Mesenchymal stem cell (in vitro differentiated cells and primary cell): ENCODE data around the gene ADIRF.
A peak's percentile ranks its signal among the peaks of the same experiment; 100 is the strongest.

Source experiments
- DNase-seq: peaks from one replicate; pipeline ENCODE4 v3.0.0-alpha.2; 2013
- H2AFZ ChIP-seq: one replicate; pipeline ENCODE4 v1.6.1; 2013; ENCODE audit warnings: low read depth, mild to moderate bottlenecking, control low read depth, inconsistent platforms, low read length, moderate library complexity
- H2AK5ac ChIP-seq: 2 replicates; pipeline ENCODE4 v1.6.1; 2013; ENCODE audit warnings: low read length, moderate library complexity, mild to moderate bottlenecking, inconsistent platforms; ENCODE audit not compliant: severe bottlenecking
- H2BK120ac ChIP-seq: one replicate; pipeline ENCODE4 v1.6.1; 2013; ENCODE audit warnings: low read depth, mild to moderate bottlenecking, inconsistent platforms, low read length, moderate library complexity
- H2BK12ac ChIP-seq, 2 experiments: one replicate each; pipeline ENCODE4 v1.6.1; 2013; ENCODE audit warnings: inconsistent platforms in 2 of 2, low read length in 2 of 2, mild to moderate bottlenecking in 2 of 2, moderate library complexity in 2 of 2, control low read depth in 1 of 2
- H2BK15ac ChIP-seq: one replicate; pipeline ENCODE4 v1.6.1; 2013; ENCODE audit warnings: mild to moderate bottlenecking, low read depth, inconsistent platforms; ENCODE audit not compliant: poor library complexity, severe bottlenecking
- H2BK5ac ChIP-seq: 2 replicates; pipeline ENCODE4 v1.6.1; 2013; ENCODE audit warnings: low read depth, mild to moderate bottlenecking, low read length, control low read depth, inconsistent platforms; ENCODE audit not compliant: poor library complexity, severe bottlenecking
- H3K14ac ChIP-seq, 2 experiments: one replicate each; pipeline ENCODE4 v1.6.1; 2013; ENCODE audit warnings: inconsistent platforms in 2 of 2, low read length in 2 of 2, control low read depth in 1 of 2, mild to moderate bottlenecking in 1 of 2, moderate library complexity in 1 of 2
- H3K18ac ChIP-seq, 2 experiments: one replicate each; pipeline ENCODE4 v1.6.1; 2013; ENCODE audit warnings: inconsistent platforms in 2 of 2, low read length in 2 of 2, control low read depth in 1 of 2, low read depth in 1 of 2, mild to moderate bottlenecking in 1 of 2
- H3K23ac ChIP-seq, 2 experiments: one replicate each; pipeline ENCODE4 v1.6.1; 2013; ENCODE audit warnings: inconsistent platforms in 2 of 2, low read length in 2 of 2, mild to moderate bottlenecking in 2 of 2, moderate library complexity in 2 of 2, control low read depth in 1 of 2
- H3K27ac ChIP-seq: 2 replicates; pipeline ENCODE4 v1.5.1; 2013; ENCODE audit warnings: mild to moderate bottlenecking, moderate library complexity, low read length, control low read depth, inconsistent platforms; ENCODE audit not compliant: poor library complexity, severe bottlenecking
- H3K27me3 ChIP-seq, 2 experiments: 2 replicates each; pipeline versions ENCODE4 v1.6.1 to v1.7.0; 2013; ENCODE audit warnings: low read length in 2 of 2, mild to moderate bottlenecking in 2 of 2, moderate library complexity in 2 of 2, control low read depth in 1 of 2, inconsistent platforms in 1 of 2; ENCODE audit not compliant: control insufficient read depth in 1 of 2, insufficient read depth in 1 of 2
- H3K36me3 ChIP-seq, 2 experiments: 2 replicates each; pipeline versions ENCODE4 v1.6.1 to v1.7.0; 2013; ENCODE audit warnings: low read length in 2 of 2, control low read depth in 1 of 2, inconsistent platforms in 1 of 2, low read depth in 1 of 2, mild to moderate bottlenecking in 1 of 2; ENCODE audit not compliant: insufficient read depth in 2 of 2, control insufficient read depth in 1 of 2
- H3K4ac ChIP-seq, 2 experiments: one replicate each; pipeline ENCODE4 v1.6.1; 2013; ENCODE audit warnings: inconsistent platforms in 2 of 2, low read length in 2 of 2, mild to moderate bottlenecking in 2 of 2, moderate library complexity in 2 of 2, control low read depth in 1 of 2, low read depth in 1 of 2
- H3K4me1 ChIP-seq: 2 replicates; pipeline ENCODE4 v1.6.1; 2013; ENCODE audit warnings: low read depth, low read length, control low read depth; ENCODE audit not compliant: control insufficient read depth, insufficient read depth
- H3K4me2 ChIP-seq: 2 replicates; pipeline ENCODE4 v1.6.1; 2013; ENCODE audit warnings: low read length, mild to moderate bottlenecking, inconsistent platforms; ENCODE audit not compliant: poor library complexity, severe bottlenecking
- H3K4me3 ChIP-seq, 2 experiments: 2 replicates each; pipeline versions ENCODE4 v1.5.1 to v1.7.0; 2013; ENCODE audit warnings: low read length in 2 of 2, mild to moderate bottlenecking in 2 of 2, control low read depth in 1 of 2, low read depth in 1 of 2; ENCODE audit not compliant: insufficient read depth in 1 of 2
- H3K79me1 ChIP-seq: replicated peaks from 2 replicates; pipeline ENCODE4 v1.6.1; 2013; ENCODE audit warnings: mild to moderate bottlenecking, control low read depth, low read length, inconsistent platforms; ENCODE audit not compliant: poor library complexity, severe bottlenecking
- H3K9ac ChIP-seq: 2 replicates; pipeline ENCODE4 v1.7.0; 2013; ENCODE audit warnings: mild to moderate bottlenecking, low read length, moderate library complexity
- H3K9me3 ChIP-seq: 2 replicates; pipeline ENCODE4 v1.7.0; 2013; ENCODE audit warnings: mild to moderate bottlenecking, low read length; ENCODE audit not compliant: control insufficient read depth
- H4K8ac ChIP-seq: one replicate; pipeline ENCODE4 v1.6.1; 2013; ENCODE audit warnings: inconsistent platforms, mild to moderate bottlenecking, low read length, moderate library complexity
- H4K91ac ChIP-seq: one replicate; pipeline ENCODE4 v1.6.1; 2013; ENCODE audit warnings: mild to moderate bottlenecking, low read length, inconsistent platforms
- WGBS: methylation state at CpG from one replicate; pipeline ENCODE4 v1.1.7; 2013; ENCODE audit warnings: mixed read lengths; 5-methylcytosine and 5-hydroxymethylcytosine counted together

Gene ADIRF

GRCh38 chr10:86962136-86962980, 5.9 kb upstream of the ADIRF start:
- H4K8ac ChIP-seq, result no peak overlapping the region

GRCh38 chr10:86962981-86963310, 5.3 kb upstream of the ADIRF start:
- Histone ChIP-seq H3K14ac (no peak overlapping the region), H3K18ac (peak overlapping the region in 1 of 2 experiments; percentile 11), H4K8ac (no peak overlapping the region), H4K91ac (peak overlapping the region; percentile 52), H3K36me3 (peaks cover 0 to 1% of the 10 kb centered on the region in 2 experiments), H3K23ac (no peak overlapping the region), H3K79me1 (no peaks in the 10 kb centered on the region), H3K4ac (no peak overlapping the region), H3K27ac (no peak overlapping the region), H2AK5ac (no peak overlapping the region), H3K27me3 (no peaks in the 10 kb centered on the region), H3K9me3 (no peaks in the 10 kb centered on the region), H2BK5ac (no peak overlapping the region), H3K9ac (no peak overlapping the region), H2BK12ac (no peak overlapping the region), H3K4me3 (no peak overlapping the region), H2BK15ac (no peak overlapping the region), H2BK120ac (no peak overlapping the region), H3K4me1 (peaks cover 31% of the 10 kb centered on the region), H2AFZ (no peak overlapping the region), H3K4me2 (no peak overlapping the region)
- no peak for DNase-seq
- WGBS, result 93% methylated on average over 7 of the region's 7 CpGs

More at GRCh38 chr10:86962136-86962980, 5.9 kb upstream of the ADIRF start:
- Histone ChIP-seq H4K91ac (peak overlapping the region; percentile 64), H2AK5ac (no peak overlapping the region), H2BK120ac (no peak overlapping the region), H3K9me3 (no peaks in the 10 kb centered on the region), H2BK15ac (peak overlapping the region; percentile 44), H2BK5ac (no peak overlapping the region), H3K4me3 (no peak overlapping the region), H2AFZ (no peak overlapping the region), H3K79me1 (no peaks in the 10 kb centered on the region), H3K27ac (no peak overlapping the region), H3K27me3 (no peaks in the 10 kb centered on the region), H3K9ac (no peak overlapping the region), H3K36me3 (no peaks in the 10 kb centered on the region), H3K4ac (no peak overlapping the region), H3K23ac (no peak overlapping the region), H3K18ac (peak overlapping the region in 1 of 2 experiments; percentile 13), H3K4me1 (peaks cover 31% of the 10 kb centered on the region), H3K4me2 (no peak overlapping the region), H2BK12ac (no peak overlapping the region), H3K14ac (no peak overlapping the region)
- WGBS, result 90% methylated on average over 6 of the region's 7 CpGs
- DNase-seq, result no peak

- peaks cover 31% of the 10 kb centered on the region for H3K4me1 ChIP-seq
- no peak overlapping the region for H3K9ac ChIP-seq
- H2AFZ ChIP-seq, result no peak overlapping the region
- H3K27me3 ChIP-seq, result no peaks in the 10 kb centered on the region
- 92% methylated on average over 12 of the region's 12 CpGs for WGBS
- H2BK12ac ChIP-seq, result no peak overlapping the region
- H3K27ac ChIP-seq, result no peak overlapping the region
- no peak overlapping the region for H2BK15ac ChIP-seq
- peaks cover 0 to 3% of the 10 kb centered on the region in 2 experiments for H3K36me3 ChIP-seq
- no peak overlapping the region for H2BK5ac ChIP-seq
- H2AK5ac ChIP-seq, result no peak overlapping the region
- H3K14ac ChIP-seq, result no peak overlapping the region
- no peak overlapping the region for H2BK120ac ChIP-seq
- H3K23ac ChIP-seq, result no peak overlapping the region
- H3K79me1 ChIP-seq, result no peaks in the 10 kb centered on the region
- no peak overlapping the region for H3K4ac ChIP-seq
- H3K4me3 ChIP-seq, result no peak overlapping the region
- H3K18ac ChIP-seq, result no peak overlapping the region
- H4K91ac ChIP-seq, result no peak overlapping the region
- H4K8ac ChIP-seq, result no peak overlapping the region
- no peak overlapping the region for H3K4me2 ChIP-seq
- no peak for DNase-seq
- H3K9me3 ChIP-seq, result no peaks in the 10 kb centered on the region
Observed at GRCh38 chr10:86963341-86963919, 4.9 kb upstream of the ADIRF start.

- H2AFZ ChIP-seq, result no peak overlapping the region
- no peak overlapping the region for H3K9ac ChIP-seq
- H4K8ac ChIP-seq, result no peak overlapping the region
- H3K36me3 ChIP-seq, result peaks cover 0 to 3% of the 10 kb centered on the region in 2 experiments
- no peaks in the 10 kb centered on the region for H3K9me3 ChIP-seq
- H3K18ac ChIP-seq, result peak overlapping the region in 1 of 2 experiments; percentile 5
- H3K27me3 ChIP-seq, result no peaks in the 10 kb centered on the region
- H3K4me1 ChIP-seq, result peaks cover 26% of the 10 kb centered on the region
- no peak for DNase-seq
- no peak overlapping the region for H2BK12ac ChIP-seq
- H3K27ac ChIP-seq, result no peak overlapping the region
- H2BK5ac ChIP-seq, result no peak overlapping the region
- WGBS, result 92% methylated on average over 10 of the region's 13 CpGs
- H3K4me3 ChIP-seq, result no peak overlapping the region
- H3K14ac ChIP-seq, result no peak overlapping the region
- H2BK120ac ChIP-seq, result peak overlapping the region; percentile 11
- H4K91ac ChIP-seq, result peak overlapping the region; percentile 30
- no peak overlapping the region for H3K23ac ChIP-seq
- H3K4me2 ChIP-seq, result no peak overlapping the region
- H3K4ac ChIP-seq, result no peak overlapping the region
- no peaks in the 10 kb centered on the region for H3K79me1 ChIP-seq
- H2AK5ac ChIP-seq, result no peak overlapping the region
- H2BK15ac ChIP-seq, result no peak overlapping the region
Observed at GRCh38 chr10:86964061-86964846, 4.0 kb upstream of the ADIRF start.
